SK-N-SH treated with all-trans-retinoic acid at 6 μM for 48 hours (cell line): Measurements from ENCODE around the gene BHLHA15.

Experiments
- ATAC-seq: fragments of 200-7000 bp; cut with Tn5 transposase; 3 replicates; pipeline ENCODE4 v1.9.1; 2020; ENCODE audit warnings: mild to moderate bottlenecking, moderate library complexity
- ARNTL ChIP-seq: fragments of 450-650 bp; formaldehyde crosslinking; IDR thresholded peaks from 2 replicates; pipeline ENCODE4 v1.5.0; 2020; ENCODE audit warnings: low read depth, mild to moderate bottlenecking, moderate library complexity, borderline replicate concordance
- BACH2 ChIP-seq: fragments of 250-450 bp; sonication (Bioruptor Pico); IDR thresholded peaks from 2 replicates; pipeline ENCODE4 v1.9.0; 2021; ENCODE audit warnings: mild to moderate bottlenecking, borderline replicate concordance
- CSDC2 ChIP-seq: fragments of 250-450 bp; sonication (Bioruptor Pico); IDR thresholded peaks from 2 replicates; pipeline ENCODE4 v1.5.0; 2020; ENCODE audit warnings: mild to moderate bottlenecking, moderate library complexity
- ESRRG ChIP-seq: fragments of 250-450 bp; sonication (Bioruptor Pico); IDR thresholded peaks from 2 replicates; pipeline ENCODE4 v1.6.1; 2021; ENCODE audit warnings: mild to moderate bottlenecking
- GLIS3 ChIP-seq: fragments of 250-450 bp; sonication (Bioruptor Pico); IDR thresholded peaks from 2 replicates; pipeline ENCODE4 v1.5.0; 2020; ENCODE audit warnings: mild to moderate bottlenecking, moderate library complexity
- ISL1 ChIP-seq: fragments of 250-450 bp; sonication (Bioruptor Pico); IDR thresholded peaks from 2 replicates; pipeline ENCODE4 v2.1.2; 2022; ENCODE audit warnings: mild to moderate bottlenecking, moderate library complexity
- OSR1 ChIP-seq: fragments of 250-450 bp; sonication (Bioruptor Pico); IDR thresholded peaks from 2 replicates; pipeline ENCODE4 v1.8.0; 2022; ENCODE audit warnings: moderate library complexity, mild to moderate bottlenecking, inconsistent platforms
- PPARA ChIP-seq: fragments of 250-450 bp; sonication (Bioruptor Pico); IDR thresholded peaks from 2 replicates; pipeline ENCODE4 v1.5.0; 2020; ENCODE audit warnings: mild to moderate bottlenecking, borderline replicate concordance
- RARB ChIP-seq: fragments of 250-450 bp; sonication (Bioruptor Pico); IDR thresholded peaks from 2 replicates; pipeline ENCODE4 v1.8.0; 2021; ENCODE audit warnings: mild to moderate bottlenecking, moderate library complexity
- TCF4 ChIP-seq: fragments of 250-450 bp; sonication (Bioruptor Pico); IDR thresholded peaks from 2 replicates; pipeline ENCODE4 v1.8.0; 2021; ENCODE audit warnings: mild to moderate bottlenecking, moderate library complexity, borderline replicate concordance
- TOX ChIP-seq: fragments of 250-450 bp; sonication (Bioruptor Pico); IDR thresholded peaks from 2 replicates; pipeline ENCODE4 v1.8.0; 2021; ENCODE audit warnings: mild to moderate bottlenecking, moderate library complexity, borderline replicate concordance
- ZC3H10 ChIP-seq: fragments of 250-450 bp; sonication (Bioruptor Pico); IDR thresholded peaks from 2 replicates; pipeline ENCODE4 v1.5.1; 2021; ENCODE audit warnings: mild to moderate bottlenecking, moderate library complexity
- ZFP3 ChIP-seq: fragments of 250-450 bp; sonication (Bioruptor Pico); IDR thresholded peaks from 2 replicates; pipeline ENCODE4 v1.5.0; 2020; ENCODE audit warnings: mild to moderate bottlenecking, moderate library complexity
- ZNF565 ChIP-seq: fragments of 450-650 bp; formaldehyde crosslinking; conservative IDR thresholded peaks from 2 replicates; pipeline ENCODE4 v1.5.0; 2020; ENCODE audit warnings: low read depth, mild to moderate bottlenecking, moderate library complexity
- ZNF70 ChIP-seq: fragments of 450-650 bp; formaldehyde crosslinking; IDR thresholded peaks from 2 replicates; pipeline ENCODE4 v1.5.0; 2020; ENCODE audit warnings: mild to moderate bottlenecking, moderate library complexity
- ZNF8 ChIP-seq: fragments of 450-650 bp; formaldehyde crosslinking; IDR thresholded peaks from 2 replicates; pipeline ENCODE4 v1.5.0; 2020; ENCODE audit warnings: mild to moderate bottlenecking, moderate library complexity
- TF ChIP-seq, protein P1 (sequence below): fragments of 250-450 bp; sonication (Bioruptor Pico); IDR thresholded peaks from 2 replicates; pipeline ENCODE4 v1.8.0; 2020; ENCODE audit warnings: mild to moderate bottlenecking, moderate library complexity, borderline replicate concordance
- TF ChIP-seq, protein P2 (sequence below): fragments of 250-450 bp; sonication (Bioruptor Pico); IDR thresholded peaks from 2 replicates; pipeline ENCODE4 v1.5.1; 2021; ENCODE audit warnings: mild to moderate bottlenecking, moderate library complexity
- TF ChIP-seq, protein P3 (sequence below): fragments of 250-450 bp; sonication (Bioruptor Pico); IDR thresholded peaks from 2 replicates; pipeline ENCODE4 v1.8.0; 2021; ENCODE audit warnings: low read depth, mild to moderate bottlenecking, moderate library complexity, borderline replicate concordance

The BHLHA15 gene

DNA sequence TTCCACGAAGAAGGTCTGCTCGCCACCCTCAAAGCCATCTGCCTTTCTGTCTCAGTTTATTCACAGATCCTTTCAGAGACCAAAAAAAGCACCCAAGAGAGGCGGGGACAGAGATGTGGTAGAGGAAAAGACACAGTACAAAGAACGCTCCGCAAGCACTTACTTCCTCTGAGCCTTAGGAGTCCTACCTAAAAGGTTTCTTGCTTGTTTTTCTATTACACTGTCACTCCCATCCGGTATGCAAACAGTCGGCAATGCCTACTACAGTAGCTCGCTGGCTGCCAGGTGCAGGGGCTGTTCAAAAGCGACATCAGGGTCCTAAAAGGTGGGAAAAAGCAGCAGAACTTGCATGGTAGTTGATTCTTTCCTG lies 40.0 kb downstream of the BHLHA15 start (continued):
- TF ChIP-seq, protein P1, sequence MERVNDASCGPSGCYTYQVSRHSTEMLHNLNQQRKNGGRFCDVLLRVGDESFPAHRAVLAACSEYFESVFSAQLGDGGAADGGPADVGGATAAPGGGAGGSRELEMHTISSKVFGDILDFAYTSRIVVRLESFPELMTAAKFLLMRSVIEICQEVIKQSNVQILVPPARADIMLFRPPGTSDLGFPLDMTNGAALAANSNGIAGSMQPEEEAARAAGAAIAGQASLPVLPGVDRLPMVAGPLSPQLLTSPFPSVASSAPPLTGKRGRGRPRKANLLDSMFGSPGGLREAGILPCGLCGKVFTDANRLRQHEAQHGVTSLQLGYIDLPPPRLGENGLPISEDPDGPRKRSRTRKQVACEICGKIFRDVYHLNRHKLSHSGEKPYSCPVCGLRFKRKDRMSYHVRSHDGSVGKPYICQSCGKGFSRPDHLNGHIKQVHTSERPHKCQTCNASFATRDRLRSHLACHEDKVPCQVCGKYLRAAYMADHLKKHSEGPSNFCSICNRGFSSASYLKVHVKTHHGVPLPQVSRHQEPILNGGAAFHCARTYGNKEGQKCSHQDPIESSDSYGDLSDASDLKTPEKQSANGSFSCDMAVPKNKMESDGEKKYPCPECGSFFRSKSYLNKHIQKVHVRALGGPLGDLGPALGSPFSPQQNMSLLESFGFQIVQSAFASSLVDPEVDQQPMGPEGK (CRISPR knock-in tag) = no peak
- TF ChIP-seq ZNF70 = no peak
- no peak for TF ChIP-seq ISL1
- TF ChIP-seq ZC3H10 = no peak
- no peak for TF ChIP-seq ZNF565 (CRISPR knock-in tag)
- TF ChIP-seq ZFP3 = no peak
- TF ChIP-seq, protein P2, sequence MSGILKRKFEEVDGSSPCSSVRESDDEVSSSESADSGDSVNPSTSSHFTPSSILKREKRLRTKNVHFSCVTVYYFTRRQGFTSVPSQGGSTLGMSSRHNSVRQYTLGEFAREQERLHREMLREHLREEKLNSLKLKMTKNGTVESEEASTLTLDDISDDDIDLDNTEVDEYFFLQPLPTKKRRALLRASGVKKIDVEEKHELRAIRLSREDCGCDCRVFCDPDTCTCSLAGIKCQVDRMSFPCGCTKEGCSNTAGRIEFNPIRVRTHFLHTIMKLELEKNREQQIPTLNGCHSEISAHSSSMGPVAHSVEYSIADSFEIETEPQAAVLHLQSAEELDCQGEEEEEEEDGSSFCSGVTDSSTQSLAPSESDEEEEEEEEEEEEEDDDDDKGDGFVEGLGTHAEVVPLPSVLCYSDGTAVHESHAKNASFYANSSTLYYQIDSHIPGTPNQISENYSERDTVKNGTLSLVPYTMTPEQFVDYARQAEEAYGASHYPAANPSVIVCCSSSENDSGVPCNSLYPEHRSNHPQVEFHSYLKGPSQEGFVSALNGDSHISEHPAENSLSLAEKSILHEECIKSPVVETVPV (CRISPR knock-in tag) = no peak
- no peak for TF ChIP-seq BACH2 (CRISPR knock-in tag)
- no peak for TF ChIP-seq RARB
- no peak for TF ChIP-seq ZNF8 (CRISPR knock-in tag)
- TF ChIP-seq, all 23 proteins: peak for 0

DNA sequence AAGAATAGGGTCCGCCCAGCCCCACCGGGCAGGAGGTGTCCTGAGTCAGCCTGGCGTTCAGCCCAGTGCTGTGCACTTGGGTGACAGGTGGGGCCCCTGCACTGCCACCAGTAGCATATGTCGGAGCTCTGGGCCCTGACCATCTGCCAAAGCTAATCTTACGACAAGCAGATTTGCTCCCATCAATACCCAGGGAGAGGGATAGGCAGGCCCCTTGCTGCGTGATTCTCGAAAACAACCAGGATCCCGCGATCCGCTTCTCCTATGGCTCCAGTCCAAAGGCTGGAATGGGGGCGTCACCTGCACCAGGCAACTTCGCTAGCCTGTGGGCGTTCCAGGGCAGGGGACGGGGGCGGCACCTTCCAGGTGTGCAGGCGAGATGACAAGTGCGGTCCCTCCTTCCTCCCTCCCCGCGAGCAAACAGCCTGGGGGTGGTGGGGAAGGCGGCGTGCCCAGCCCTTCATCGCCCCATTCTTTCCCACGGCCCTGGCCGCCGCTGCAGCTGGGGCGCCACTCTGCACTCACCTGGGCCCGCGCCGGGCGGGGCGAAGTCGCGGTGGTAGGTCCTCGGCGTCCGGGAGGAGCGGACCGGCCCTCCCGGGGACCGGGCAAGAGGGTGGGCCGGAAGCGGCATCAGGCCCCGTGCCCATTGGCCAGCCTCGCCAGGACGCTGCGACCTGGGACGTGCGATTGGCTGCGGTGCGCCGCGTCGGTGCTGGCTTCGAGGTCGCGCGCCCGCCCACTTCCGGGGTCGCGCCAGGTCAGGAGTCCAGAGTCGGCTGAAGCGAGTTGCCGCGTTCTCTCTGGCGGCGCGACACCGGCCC lies 40.6 kb downstream of the BHLHA15 start, which contains the start of gene TECPR1:
TECPR1 (minus strand) TSS at position 632 of the 824 bp plus-strand sequence. CDS start 6,086 bp downstream, outside the sequence.
- ATAC-seq = peak; percentile 100
- TF ChIP-seq ESRRG (CRISPR knock-in tag) = no peak
- TF ChIP-seq ZFP3 = no peak
- 0 out of 2 replicates have a peak, but pooled peaks have one; percentile 12 for TF ChIP-seq ZNF70
- TF ChIP-seq, protein P1 (CRISPR knock-in tag) = no peak

DNA sequence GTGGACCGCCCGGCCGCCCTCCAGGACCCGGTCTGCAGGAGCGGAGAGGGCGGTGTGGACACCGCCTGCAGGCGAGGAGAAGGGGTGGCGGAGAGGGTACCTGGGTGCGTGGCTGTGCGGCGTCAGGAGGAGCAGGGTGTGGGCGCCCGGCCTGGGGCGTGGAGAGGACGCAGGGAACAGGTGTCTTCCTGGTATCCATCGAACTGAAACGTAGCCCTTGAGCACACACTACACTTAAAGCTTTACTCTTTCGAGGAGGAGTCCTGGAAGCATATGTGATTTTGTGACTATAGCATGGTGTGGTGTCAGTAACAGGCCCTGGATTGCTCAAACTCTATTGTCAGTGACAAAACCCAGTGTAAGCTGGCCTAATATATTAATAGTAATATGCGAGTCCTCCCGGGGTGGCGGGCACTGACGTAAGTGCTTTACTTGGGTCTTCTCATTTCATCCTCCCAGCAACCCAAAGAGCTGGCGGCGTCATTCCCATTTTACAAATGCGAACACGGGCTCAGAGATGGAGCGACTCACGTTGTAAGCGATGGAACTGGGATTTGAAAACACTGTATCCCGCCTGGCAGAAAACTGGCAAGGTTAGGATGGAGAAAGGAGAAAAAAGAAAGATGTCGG lies 41.3 kb downstream of the BHLHA15 start:
- peak; percentile 68 for ATAC-seq

DNA sequence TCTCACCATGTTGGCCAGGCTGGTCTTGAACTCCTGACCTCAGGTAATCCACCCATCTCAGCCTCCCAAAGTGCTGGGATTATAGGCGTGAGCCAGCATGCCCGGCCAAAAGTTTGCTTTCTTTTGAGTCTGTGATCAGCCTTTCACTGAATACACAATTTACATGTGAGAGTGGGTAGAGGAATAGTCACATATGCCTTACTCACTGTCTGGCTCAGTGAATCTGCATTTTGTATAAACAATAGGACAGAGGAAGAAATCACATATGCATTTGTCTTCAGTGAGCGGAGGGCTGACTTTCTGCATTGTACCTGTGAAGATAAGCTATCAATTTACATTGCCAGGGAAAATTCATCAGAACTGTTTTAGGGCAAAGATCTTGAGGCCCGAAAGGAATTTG lies 43.3 kb downstream of the BHLHA15 start:
- TF ChIP-seq, protein P3, sequence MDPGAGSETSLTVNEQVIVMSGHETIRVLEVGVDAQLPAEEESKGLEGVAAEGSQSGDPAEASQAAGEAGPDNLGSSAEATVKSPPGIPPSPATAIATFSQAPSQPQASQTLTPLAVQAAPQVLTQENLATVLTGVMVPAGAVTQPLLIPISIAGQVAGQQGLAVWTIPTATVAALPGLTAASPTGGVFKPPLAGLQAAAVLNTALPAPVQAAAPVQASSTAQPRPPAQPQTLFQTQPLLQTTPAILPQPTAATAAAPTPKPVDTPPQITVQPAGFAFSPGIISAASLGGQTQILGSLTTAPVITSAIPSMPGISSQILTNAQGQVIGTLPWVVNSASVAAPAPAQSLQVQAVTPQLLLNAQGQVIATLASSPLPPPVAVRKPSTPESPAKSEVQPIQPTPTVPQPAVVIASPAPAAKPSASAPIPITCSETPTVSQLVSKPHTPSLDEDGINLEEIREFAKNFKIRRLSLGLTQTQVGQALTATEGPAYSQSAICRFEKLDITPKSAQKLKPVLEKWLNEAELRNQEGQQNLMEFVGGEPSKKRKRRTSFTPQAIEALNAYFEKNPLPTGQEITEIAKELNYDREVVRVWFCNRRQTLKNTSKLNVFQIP (CRISPR knock-in tag) = no peak
- TF ChIP-seq ZNF8 (CRISPR knock-in tag) (no peak), ZC3H10 (no peak), ZFP3 (no peak), CSDC2 (no peak), TCF4 (CRISPR knock-in tag) (no peak), GLIS3 (CRISPR knock-in tag) (no peak), TOX (CRISPR knock-in tag) (no peak), ISL1 (no peak), PPARA (CRISPR knock-in tag) (no peak), ZNF565 (CRISPR knock-in tag) (no peak)
- TF ChIP-seq, protein P1 (CRISPR knock-in tag) = no peak
- no peak for ATAC-seq

More for the DNA sequence above, 41.3 kb downstream of the BHLHA15 start:
- no peak for TF ChIP-seq OSR1 (CRISPR knock-in tag)
- no peak for TF ChIP-seq ARNTL
- TF ChIP-seq BACH2 (CRISPR knock-in tag) = no peak
- TF ChIP-seq ESRRG (CRISPR knock-in tag) = no peak
- no peak for TF ChIP-seq GLIS3 (CRISPR knock-in tag)
- no peak for TF ChIP-seq ZFP3
- TF ChIP-seq ZC3H10 = no peak
